Right atrium auricular region (tissue), 2 donors: Measurements from ENCODE around the gene MRPL3. TPM values are rescaled to one million over a fixed set of nuclear protein-coding genes. Genes with fewer than 3 reads are reported as not detected.
"Not testable (repeated sequence)": the region's sequence is repeated elsewhere in the genome, so short reads cannot be mapped to it uniquely, and the experiment has no call there.

Experiments used
- DNase-seq: peaks from one replicate; pipeline ENCODE4 v3.0.0-alpha.2; 2019; ENCODE audit warnings: low spot score
- H3K27ac ChIP-seq, 2 donors: fragments of 200-600 bp; sonication (generic); 1 replicate in 1 of 2; 2 replicates in 1 of 2; pipeline ENCODE4 v1.5.1; 2016 to 2019
- H3K27me3 ChIP-seq, 2 donors: fragments of 200-600 bp; sonication (generic); one replicate each; pipeline versions ENCODE4 v1.5.1 to v1.6.0; 2017 to 2019
- H3K36me3 ChIP-seq: fragments of 200-600 bp; sonication (generic); one replicate; pipeline ENCODE4 v1.5.1; 2016
- H3K4me1 ChIP-seq, 2 donors: fragments of 200-600 bp; sonication (generic); one replicate each; pipeline versions ENCODE4 v1.5.1 to v1.6.0; 2017 to 2019
- H3K4me3 ChIP-seq, 2 donors: fragments of 200-600 bp; sonication (generic); 1 replicate in 1 of 2; 2 replicates in 1 of 2; pipeline ENCODE4 v1.5.1; 2017 to 2019; ENCODE audit warnings: mild to moderate bottlenecking in 1 of 2, moderate library complexity in 1 of 2
- H3K9me3 ChIP-seq, 2 donors: fragments of 200-600 bp; sonication (generic); one replicate each; pipeline ENCODE4 v1.5.1; 2019
- CTCF ChIP-seq, 2 donors: fragments of 200-600 bp; sonication (generic); IDR thresholded peaks; one replicate each; pipeline ENCODE4 v1.5.1; 2019; ENCODE audit warnings: antibody characterized with exemption in 2 of 2
- total RNA-seq, 2 donors: library from RNA; depleted of rRNA; stranded (reverse); fragments of >200 nt; gene quantifications; one replicate each; pipeline ENCODE4 v1.1.0, GENCODE V29; 2016

Gene MRPL3
- total RNA-seq, 2 donors from 2014 or later, result 55.1 to 69.3 TPM

- Histone ChIP-seq H3K27me3 (no peaks in the 10 kb centered on the region), H3K4me3 (no peak overlapping the region), H3K4me1 (no peaks in the 10 kb centered on the region), H3K27ac (no peak overlapping the region), H3K9me3 (no peaks in the 10 kb centered on the region), H3K36me3 (peaks cover 23% of the 10 kb centered on the region)
- DNase-seq, result no peak
- TF ChIP-seq CTCF (IDR thresholded peaks at IDR 0.05), result no peak
Observed at GRCh38 chr3:131494706-131495105, 8.1 kb downstream of the MRPL3 start.

- Histone ChIP-seq H3K27ac (no peak overlapping the region), H3K27me3 (no peaks in the 10 kb centered on the region), H3K4me3 (no peak overlapping the region), H3K4me1 (no peaks in the 10 kb centered on the region), H3K9me3 (no peaks in the 10 kb centered on the region), H3K36me3 (peaks cover 19% of the 10 kb centered on the region)
- no peak for TF ChIP-seq CTCF (IDR thresholded peaks at IDR 0.05)
- DNase-seq, result no peak
Observed at GRCh38 chr3:131491775-131492174, 11.0 kb downstream of the MRPL3 start.

GRCh38 chr3:131491084-131491483, 11.7 kb downstream of the MRPL3 start:
- H3K9me3 ChIP-seq, result no peaks in the 10 kb centered on the region
- no peaks in the 10 kb centered on the region for H3K4me1 ChIP-seq
- no peak for DNase-seq
- no peak overlapping the region for H3K4me3 ChIP-seq
- no peaks in the 10 kb centered on the region for H3K27me3 ChIP-seq
- H3K27ac ChIP-seq, result no peak overlapping the region
- H3K36me3 ChIP-seq, result peaks cover 23% of the 10 kb centered on the region
- no peak for TF ChIP-seq CTCF (IDR thresholded peaks at IDR 0.05)

- not testable (repeated sequence) for H3K27me3 ChIP-seq, H3K9me3 ChIP-seq, DNase-seq, H3K4me1 ChIP-seq, H3K4me3 ChIP-seq, H3K27ac ChIP-seq
- peaks cover 25% of the 10 kb centered on the region for H3K36me3 ChIP-seq
Observed at GRCh38 chr3:131486545-131486944, 16.2 kb downstream of the MRPL3 start.

- peaks cover 25% of the 10 kb centered on the region for H3K36me3 ChIP-seq
- no peak for TF ChIP-seq CTCF (IDR thresholded peaks at IDR 0.05)
Observed at GRCh38 chr3:131485119-131485518, 17.7 kb downstream of the MRPL3 start.

GRCh38 chr3:131484496-131485111, 18.2 kb downstream of the MRPL3 start:
- Histone ChIP-seq H3K36me3 (peaks cover 25% of the 10 kb centered on the region), H3K27ac (no peak overlapping the region), H3K27me3 (no peaks in the 10 kb centered on the region), H3K9me3 (no peaks in the 10 kb centered on the region), H3K4me1 (no peaks in the 10 kb centered on the region), H3K4me3 (no peak overlapping the region)
- no peak for DNase-seq
- TF ChIP-seq CTCF (IDR thresholded peaks at IDR 0.05), result no peak

More at GRCh38 chr3:131485119-131485518, 17.7 kb downstream of the MRPL3 start:
- Histone ChIP-seq H3K4me3 (no peak overlapping the region), H3K9me3 (no peaks in the 10 kb centered on the region), H3K27ac (no peak overlapping the region), H3K27me3 (no peaks in the 10 kb centered on the region), H3K4me1 (no peaks in the 10 kb centered on the region)
- no peak for DNase-seq
